GM18861 (cell line): ENCODE results near the gene NRSN2.
A peak's percentile ranks its signal among the peaks of the same experiment; 100 is the strongest.
"Not testable (repeated sequence)": the region's sequence is repeated elsewhere in the genome, so short reads cannot be mapped to it uniquely, and the experiment has no call there.

Source experiments
- ATAC-seq: cut with Tn5 transposase; IDR thresholded peaks from one replicate; pipeline ENCODE4 v1.9.1; 2021; ENCODE audit not compliant: unreplicated experiment

The NRSN2 gene

GRCh38 chr20:325045-325888, 21.6 kb upstream of the NRSN2 start, which contains the start of gene SOX12:
Gene SOX12, plus strand, starts transcription at chr20:325552. Its CDS starts 373 bp downstream, at chr20:325925.
- peak; percentile 61 for ATAC-seq

GRCh38 chr20:325889-326644, 20.8 kb upstream of the NRSN2 start:
- no peak for ATAC-seq

- no peak for ATAC-seq
Measured at GRCh38 chr20:326645-327185, 20.2 kb upstream of the NRSN2 start.

- ATAC-seq, result no peak
Measured at GRCh38 chr20:327186-328026, 19.5 kb upstream of the NRSN2 start.

- no peak for ATAC-seq
Measured at GRCh38 chr20:328027-328974, 18.6 kb upstream of the NRSN2 start.

- no peak for ATAC-seq
Measured at GRCh38 chr20:328975-329695, 17.8 kb upstream of the NRSN2 start.

GRCh38 chr20:329851-330232, 17.1 kb upstream of the NRSN2 start:
- no peak for ATAC-seq

GRCh38 chr20:330233-331149, 16.4 kb upstream of the NRSN2 start:
- no peak for ATAC-seq

GRCh38 chr20:334578-334977, 12.3 kb upstream of the NRSN2 start:
- no peak for ATAC-seq

- not testable (repeated sequence) for ATAC-seq
Measured at GRCh38 chr20:336040-336439, 10.9 kb upstream of the NRSN2 start.

GRCh38 chr20:341682-342081, 5.2 kb upstream of the NRSN2 start:
- no peak for ATAC-seq

- no peak for ATAC-seq
Measured at GRCh38 chr20:343107-343506, 3.8 kb upstream of the NRSN2 start.

- no peak for ATAC-seq
Measured at GRCh38 chr20:346033-346639, 775 bp upstream of the NRSN2 start.

- peak; percentile 10 for ATAC-seq
Measured at GRCh38 chr20:347317-347639, 367 bp downstream of the NRSN2 start.

- peak; percentile 60 for ATAC-seq
Measured at GRCh38 chr20:347640-348484, 951 bp downstream of the NRSN2 start.

GRCh38 chr20:348972-349841, 2.3 kb downstream of the NRSN2 start:
- no peak for ATAC-seq
